T47D (cell line): ENCODE data around the gene GGT5.
"Not testable (repeated sequence)": the region's sequence is repeated elsewhere in the genome, so short reads cannot be mapped to it uniquely, and the experiment has no call there.

Experiments used
- DNase-seq, 2 experiments: peaks; one replicate each; pipeline versions ENCODE4 v3.0.0 to v3.0.0-alpha.2; 2011 to 2012; ENCODE audit warnings: low read depth in 1 of 2, low spot score in 1 of 2
- JUND ChIP-seq: IDR thresholded peaks from 2 replicates; pipeline ENCODE4 v1.6.1; 2012; ENCODE audit warnings: low read depth
- in situ Hi-C: cut with HindIII; loops from 2 replicates; pipeline ENCODE4 v1.10.0; 2016; ENCODE audit warnings: low sequenced_read_pairs, low pct_unique_long_range_greater_than_20kb

GGT5 gene

DNA sequence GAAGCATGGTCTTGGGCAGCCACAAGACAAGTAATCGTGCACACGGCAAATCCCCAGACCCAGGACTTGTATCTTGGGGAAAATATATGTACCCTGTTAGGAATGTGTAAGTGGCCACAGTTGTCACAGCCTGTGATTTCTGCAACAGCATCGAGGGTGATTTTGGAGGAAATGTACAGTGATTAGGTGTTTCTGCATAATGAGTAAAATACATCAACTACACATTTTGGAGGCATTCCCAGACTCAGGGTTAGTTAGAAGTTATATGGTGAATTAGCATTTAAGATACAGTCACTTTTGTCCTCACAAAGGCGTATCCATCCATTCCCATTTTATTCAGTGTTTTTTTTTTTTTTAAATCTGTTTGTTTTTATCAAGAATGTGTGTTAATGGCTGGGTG lies 35.2 kb downstream of the GGT5 start:
- no peak for DNase-seq
- in situ Hi-C loops, result no loop called here
- TF ChIP-seq JUND, result no peak

DNA sequence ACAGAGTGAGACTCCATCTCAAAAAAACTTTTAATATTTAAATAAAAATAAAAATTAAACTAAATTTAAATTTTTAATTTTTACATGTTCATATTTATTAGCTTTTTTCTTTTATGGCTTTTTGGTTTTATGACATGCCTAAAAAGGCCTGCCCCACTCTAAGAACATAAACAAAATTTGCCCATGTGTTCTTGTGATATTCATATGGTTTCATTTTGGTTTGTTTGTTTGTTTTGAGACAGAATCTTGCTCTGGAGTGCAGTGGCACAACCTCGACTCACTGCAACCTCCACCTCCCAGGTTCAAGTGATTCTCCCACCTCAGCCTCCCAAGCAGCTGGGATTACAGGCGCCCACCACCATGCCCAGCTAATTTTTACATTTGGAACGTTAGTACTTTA lies 35.9 kb downstream of the GGT5 start:
- no peak for DNase-seq
- TF ChIP-seq JUND, result no peak
- in situ Hi-C loops, result no loop called here

DNA sequence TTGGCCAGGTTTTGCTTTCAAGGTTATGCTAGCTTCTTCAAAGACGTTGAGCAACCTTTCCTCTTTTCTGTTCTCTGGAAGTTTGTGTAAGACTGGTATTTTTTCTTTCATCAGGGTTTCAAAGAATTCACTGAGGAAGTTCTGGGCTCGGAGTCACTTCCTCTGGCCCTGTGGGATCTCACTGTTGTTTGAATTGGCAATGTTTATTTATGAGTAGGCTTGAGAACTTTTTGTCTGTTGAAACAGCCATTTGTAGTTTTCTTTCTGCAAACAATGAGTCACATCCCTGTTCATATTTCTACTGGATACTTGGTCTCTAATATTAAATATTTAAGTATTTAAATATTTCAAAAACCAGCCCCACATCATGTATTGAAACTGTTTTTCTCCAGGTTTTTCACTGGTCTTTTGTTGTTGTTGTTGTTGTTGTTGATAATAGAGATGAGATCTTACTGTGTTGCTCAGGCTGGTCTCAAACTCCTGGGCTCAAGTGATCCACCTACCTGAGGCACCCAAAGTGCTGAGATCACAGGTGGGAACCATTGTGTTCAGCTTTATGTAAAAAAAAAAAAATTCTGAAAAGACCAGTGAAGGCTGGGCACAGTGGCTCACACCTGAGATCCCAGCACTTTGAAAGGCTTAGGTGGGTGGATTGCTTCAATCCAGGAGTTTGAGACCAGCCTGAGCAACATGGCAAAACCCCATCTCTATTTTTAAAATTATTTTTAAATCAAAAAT lies 36.7 kb downstream of the GGT5 start:
- in situ Hi-C loops, result no loop called here
- peak; percentile 41 to 90 for DNase-seq
- peak; percentile 62; the same call in 1 of the 2 replicates for TF ChIP-seq JUND

DNA sequence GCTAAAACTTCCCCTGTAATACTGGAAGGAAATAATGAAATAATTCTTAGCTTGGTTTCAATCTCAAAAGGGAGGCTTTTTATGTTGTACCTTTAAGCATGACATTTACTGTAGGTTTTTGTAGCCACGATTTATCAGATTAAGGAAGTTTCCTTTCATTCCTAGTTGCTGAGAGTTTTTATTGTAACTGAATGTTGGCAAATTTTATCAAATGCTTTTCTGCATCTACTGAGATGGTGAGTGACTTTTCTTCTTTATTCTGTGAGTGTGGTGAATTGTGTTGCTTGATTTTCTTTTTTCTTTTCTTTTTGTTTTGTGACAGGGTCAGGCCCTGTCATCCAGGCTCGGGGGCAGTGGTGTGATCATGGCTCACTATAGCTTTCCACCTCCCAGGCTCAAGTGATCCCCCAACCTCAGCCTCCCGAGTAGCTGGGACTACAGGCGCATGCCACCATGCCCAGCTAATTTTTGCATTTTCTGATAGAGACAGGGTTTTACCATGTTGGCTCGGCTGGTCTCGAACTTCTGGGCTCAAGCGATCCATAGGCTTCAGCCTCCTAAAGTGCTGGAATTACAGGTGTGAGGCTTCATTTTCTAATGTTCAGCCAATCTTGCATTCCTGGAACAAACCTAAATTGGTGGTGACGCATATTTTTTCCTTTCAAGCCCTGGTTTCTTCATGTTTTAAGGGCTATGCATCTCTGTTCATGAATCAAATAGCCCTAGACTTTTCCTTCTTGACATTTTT lies 37.4 kb downstream of the GGT5 start:
- DNase-seq, result no peak
- TF ChIP-seq JUND, result no peak
- in situ Hi-C loops, result no loop called here

DNA sequence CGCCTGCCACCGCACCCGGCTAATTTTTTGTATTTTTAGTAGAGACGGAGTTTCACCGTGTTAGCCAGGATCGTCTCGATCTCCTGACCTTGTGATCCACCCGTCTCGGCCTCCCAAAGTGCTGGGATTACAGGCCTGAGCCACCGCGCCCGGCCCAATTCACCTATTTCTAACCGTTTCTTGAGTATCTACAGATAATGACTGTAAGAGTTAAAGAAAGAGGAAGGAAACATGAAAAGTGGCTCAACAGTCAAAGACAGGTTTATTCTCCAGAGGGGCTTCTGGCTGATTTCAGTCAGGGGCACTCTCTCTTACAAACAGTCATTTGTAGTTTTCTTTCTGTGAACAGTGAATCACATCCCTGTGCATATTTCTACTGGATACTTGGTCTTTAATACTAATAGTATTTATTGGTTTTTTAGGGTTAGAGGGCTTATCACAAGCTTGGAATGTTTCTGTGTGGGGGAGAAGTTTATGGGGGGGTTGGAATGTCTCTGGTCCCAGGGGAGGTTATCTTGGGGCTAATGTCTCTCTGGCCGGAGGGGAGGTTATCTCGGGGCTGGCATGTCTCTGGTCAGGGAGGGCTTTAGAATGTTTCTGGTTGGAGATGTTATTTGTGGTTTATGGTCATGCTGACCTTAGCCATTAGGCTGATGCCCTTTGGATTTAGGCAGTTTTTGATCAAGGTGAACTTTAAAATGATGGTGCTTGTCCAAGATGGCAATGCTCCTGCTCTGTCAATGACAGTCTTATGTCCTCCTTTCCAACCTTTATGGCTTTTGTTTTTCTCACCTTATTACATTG lies 38.2 kb downstream of the GGT5 start:
- DNase-seq, in situ Hi-C loops: not testable (repeated sequence)

DNA sequence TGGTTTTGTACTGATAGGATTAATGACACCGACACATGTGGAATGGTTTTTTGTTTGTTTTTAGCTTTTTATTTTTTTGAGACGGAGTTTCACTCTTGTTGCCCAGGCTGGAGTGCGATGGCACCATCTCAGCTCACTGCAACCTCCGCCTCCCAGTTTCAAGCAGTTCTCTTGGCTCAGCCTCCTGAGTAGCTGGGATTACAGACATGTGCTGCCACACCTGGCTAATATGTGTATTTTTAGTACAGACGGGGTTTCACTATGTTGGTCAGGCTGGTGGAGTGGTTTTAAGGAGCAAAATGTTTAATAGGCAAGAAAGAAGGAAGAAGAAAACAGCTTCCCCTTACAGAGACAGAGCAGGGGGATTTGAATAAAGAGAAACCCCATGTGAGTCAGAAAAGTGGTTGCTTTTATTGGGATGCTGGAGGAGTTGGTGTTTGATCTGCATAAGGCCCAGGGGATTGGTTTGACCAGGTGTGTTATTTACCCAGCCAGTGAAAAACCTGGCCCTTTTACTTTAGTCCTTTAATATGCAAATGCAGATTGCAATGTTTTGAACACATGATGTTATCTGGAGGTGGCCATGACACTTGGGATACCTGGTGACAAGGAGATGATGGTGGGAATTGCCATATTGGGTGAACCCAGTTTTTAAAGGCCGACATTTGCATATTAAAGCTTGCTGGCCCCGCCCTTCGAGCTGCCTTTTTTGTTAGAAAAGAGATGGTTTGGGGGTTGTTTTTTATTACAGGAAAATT lies 39.3 kb downstream of the GGT5 start:
- peak in 1 of 2 experiments; percentile 66 for DNase-seq
- in situ Hi-C loops, result no loop called here
- no peak for TF ChIP-seq JUND

DNA sequence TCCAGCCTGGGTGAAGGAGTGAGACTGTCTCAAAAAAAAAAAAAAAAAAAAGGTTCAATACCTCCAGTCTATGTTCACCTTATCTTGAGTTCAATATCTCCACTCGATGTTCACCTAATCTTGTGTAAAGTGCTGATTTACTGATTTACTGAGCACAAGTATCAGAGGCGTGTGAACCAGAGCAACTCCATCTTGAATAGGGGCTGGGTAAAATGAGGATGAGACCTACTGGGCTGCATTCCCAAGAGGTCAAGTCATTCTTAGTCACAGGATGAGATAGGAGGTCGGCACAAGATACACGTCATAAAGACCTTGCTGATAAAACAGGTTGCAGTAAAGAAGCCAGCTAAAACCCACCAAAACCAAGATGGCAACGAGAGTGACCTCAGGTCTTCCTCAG lies 41.0 kb downstream of the GGT5 start:
- DNase-seq, in situ Hi-C loops: not testable (repeated sequence)

DNA sequence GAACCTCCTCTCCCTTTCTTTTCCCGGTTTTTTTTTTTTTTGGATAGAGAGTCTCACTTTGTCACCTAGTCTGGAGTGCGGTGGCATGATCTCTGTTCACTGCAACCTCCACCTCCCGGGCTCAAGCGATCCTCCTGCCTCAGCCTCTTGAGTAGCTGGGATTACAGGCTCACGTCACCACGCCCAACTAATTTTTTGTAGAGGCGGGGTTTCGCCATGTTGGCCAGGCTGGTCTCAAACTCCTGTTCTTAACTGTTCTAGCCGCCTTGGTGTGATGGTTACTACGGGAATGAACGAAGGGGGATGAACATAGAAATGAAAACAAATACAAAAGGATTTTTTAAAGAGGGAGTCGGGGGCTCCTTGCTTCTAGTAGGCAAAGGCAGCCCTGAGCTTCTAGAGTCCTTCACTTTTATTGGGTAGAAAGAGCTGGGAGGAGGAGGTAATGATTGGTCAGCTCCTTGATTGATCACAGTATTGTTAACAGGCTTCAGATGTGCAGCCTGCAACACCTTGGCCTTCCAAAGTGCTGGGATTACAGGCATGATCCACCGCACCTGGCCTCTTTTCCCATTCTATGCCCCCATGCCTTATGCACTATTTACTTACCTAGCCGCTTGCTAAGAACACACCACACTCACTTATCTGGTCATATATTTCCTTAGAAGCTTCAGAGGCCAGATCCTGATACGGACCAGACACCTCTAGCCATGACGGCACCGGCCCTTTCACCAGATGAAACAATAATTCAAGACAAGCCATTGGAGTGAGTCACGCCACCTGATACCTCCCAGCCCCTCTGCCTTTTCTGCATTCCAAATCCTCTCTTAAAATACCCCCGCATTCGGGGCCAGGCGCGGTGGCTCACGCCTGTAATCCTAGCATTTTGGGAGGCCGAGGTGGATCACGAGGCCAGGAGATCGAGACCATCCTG lies 42.9 kb downstream of the GGT5 start:
- no peak for TF ChIP-seq JUND
- in situ Hi-C loops, result no loop called here
- DNase-seq, result no peak

DNA sequence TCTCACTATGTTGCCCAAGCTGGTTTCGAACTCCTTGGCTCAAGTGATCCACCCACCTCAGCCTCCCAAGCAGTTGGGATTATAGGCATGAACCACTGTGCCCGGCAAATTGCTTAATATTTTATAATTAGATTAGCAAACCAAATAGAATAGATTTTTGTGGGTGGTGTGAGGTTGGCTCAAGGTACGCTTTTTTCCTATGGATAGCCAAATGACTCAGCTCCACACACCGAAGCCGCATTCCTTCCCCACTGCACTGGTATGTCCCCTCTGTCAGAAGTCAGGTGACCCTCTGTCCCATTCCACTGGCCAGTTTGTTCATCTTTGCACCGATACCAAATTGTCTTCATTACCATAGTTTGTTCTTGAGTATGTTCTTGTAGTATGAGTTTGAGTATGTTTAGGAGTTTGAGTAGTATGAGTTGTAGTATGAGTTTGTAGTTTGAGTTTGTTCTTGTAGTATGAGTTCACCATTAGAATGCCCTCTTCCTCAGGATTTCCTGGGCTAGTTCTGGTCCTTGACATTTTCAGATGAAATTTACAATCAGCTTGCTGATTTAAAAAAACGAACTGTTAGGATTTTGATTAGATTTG lies 44.2 kb downstream of the GGT5 start:
- in situ Hi-C loops, result no loop called here
- TF ChIP-seq JUND, result no peak
- DNase-seq, result no peak

DNA sequence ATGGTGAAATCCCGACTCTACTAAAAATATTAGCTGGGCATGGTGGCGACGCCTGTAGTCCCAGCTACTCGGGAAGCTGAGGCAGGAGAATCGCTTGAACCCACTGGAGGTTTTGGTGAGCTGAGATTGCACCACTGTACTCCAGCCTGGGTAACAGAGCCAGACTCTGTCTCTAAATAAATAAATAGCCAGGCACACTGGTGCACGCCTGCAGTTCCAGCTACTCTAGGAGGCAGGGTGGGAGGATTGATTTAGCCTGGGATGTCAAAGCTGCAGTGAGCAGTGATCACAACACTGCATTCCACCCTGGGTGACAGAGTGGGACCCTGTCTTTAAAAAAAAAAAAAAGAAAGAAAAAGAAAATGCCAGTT lies 46.2 kb downstream of the GGT5 start:
- TF ChIP-seq JUND, result no peak
- in situ Hi-C loops, result no loop called here
- no peak for DNase-seq

DNA sequence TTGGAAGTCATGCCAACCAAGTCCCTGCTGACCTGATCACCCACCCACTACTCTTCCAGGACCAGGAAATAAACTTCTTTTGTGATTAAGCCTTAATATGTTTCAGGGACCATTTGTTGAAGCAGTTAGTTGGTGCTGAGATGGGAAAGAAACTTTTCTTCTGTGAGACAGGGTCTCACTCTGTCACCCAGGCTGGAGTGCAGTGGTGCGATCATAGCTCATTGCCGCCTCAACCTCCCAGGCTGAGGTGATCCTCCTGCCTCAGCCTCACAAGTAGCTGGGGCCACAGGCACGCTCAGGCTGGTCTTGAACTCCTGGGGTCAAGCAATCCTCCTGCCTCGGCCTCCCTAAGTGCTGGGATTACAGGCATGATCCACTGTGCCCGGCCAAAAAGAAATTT lies 53.0 kb downstream of the GGT5 start:
- TF ChIP-seq JUND, result no peak
- in situ Hi-C loops, result no loop called here
- no peak for DNase-seq
